NCI-H460 (cell line): ENCODE measurements around the gene ATP4B. TPM values are rescaled to one million over a fixed set of nuclear protein-coding genes. Genes with fewer than 3 reads are reported as not detected.

Experiments used
- DNase-seq: peaks from one replicate; pipeline ENCODE4 v3.0.0-alpha.2; 2016; ENCODE audit warnings: low read depth; ENCODE audit errors: extremely low read depth
- total RNA-seq: library from RNA; depleted of rRNA; stranded (reverse); fragments of >200 nt; shearing (Covaris generic); gene quantifications from 2 replicates; pipeline ENCODE4 v1.2.3, GENCODE V29; 2014; rRNA removed

The ATP4B gene
- total RNA-seq, 1 experiment from 2014 or later = not detected

GRCh38 chr13:113609616-113610015, 48.4 kb downstream of the ATP4B start:
- DNase-seq = no peak

DNA sequence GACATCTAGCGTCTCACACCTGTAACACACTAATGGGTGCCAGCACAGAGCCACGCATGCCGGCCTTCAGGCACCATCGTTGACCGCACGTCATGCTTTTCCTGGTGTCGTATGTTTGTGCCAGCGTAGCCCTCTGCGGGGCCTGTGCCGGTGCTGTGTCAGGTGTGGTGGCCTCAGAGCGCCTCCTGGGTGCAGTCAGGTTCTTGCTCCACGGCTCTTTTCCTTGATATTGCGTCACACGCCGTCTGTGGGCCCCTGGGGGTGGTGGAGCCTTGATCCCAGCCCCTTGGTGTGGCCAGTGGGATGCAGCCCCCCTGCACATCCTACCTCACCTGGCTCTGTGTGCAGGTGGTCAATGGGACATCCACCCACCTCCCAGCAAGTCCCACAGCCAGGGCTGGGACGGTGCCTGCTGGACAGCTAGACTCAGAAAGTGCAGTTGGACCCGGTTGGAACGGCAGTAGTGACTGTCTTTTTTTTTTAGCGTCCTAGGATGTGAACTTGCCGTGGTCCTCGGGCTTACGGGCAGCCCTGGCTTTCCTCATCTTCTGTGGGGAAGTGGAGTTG, 48.9 kb downstream of the ATP4B start:
- no peak for DNase-seq

- DNase-seq = no peak
Observed at GRCh38 chr13:113607889-113608635, 49.9 kb downstream of the ATP4B start.

DNA sequence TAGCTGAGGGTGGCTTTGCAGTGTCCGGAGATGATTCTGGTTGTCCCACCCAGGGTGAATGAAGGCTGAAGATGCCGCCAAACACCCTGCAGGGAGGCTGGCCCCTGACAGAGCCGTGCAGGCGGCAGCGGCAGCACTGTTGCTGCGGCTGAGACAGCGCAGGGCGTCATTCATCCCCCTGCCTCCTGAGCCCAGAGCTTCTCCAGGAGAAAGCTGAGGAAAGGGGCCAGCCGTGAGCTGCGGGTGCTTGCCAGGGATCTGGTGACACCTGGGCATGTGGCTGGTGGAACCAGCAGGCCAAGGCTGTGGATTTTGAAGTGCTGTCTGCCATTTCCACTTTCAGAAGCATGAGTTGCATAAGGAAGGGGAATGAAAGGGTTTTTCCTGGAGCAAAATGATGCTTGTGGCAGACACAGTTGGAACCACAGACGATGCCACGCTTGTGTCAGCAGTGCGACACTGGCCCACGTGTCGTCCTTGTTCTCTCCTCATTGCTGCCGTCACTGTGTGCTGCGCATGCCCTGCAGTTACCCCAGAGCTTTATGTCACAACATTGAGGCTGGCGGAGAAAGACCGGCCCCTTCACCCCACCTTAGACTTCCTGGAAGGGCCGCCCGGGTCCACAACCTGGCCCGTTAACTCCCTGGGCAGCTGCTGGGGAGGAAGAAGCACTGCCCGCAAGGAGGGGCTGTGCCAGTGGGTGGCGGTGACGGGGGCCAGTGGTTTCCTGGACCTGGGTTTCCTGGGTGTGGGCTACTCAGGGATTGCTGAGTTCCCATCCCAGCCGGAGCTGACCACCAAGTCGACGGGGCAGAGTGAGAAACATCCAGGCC, 50.7 kb downstream of the ATP4B start:
- DNase-seq = no peak

DNA sequence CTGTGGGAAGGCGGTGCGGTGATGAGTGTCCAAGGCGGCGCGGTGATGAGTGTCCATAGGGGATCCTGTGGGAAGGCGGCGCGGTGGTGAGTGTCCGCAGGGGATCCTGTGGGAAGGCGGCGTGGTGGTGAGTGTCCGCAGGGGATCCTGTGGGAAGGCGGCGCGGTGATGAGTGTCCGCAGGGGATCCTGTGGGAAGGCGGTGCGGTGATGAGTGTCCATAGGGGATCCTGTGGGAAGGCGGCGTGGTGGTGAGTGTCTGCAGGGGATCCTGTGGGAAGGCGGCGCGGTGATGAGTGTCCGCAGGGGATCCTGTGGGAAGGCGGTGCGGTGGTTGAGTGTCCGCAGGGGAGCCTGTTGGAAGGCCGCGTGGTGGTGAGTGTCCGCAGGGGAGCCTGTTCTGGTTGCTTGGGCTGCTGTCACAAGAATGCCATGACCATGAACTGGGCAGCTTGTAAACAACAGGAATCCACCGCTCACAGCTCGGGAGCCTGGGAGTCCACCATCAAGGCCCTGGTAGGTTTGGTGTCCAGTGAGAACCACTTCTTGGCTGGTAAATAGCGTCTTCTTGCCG, 52.0 kb downstream of the ATP4B start:
- DNase-seq = no peak

DNA sequence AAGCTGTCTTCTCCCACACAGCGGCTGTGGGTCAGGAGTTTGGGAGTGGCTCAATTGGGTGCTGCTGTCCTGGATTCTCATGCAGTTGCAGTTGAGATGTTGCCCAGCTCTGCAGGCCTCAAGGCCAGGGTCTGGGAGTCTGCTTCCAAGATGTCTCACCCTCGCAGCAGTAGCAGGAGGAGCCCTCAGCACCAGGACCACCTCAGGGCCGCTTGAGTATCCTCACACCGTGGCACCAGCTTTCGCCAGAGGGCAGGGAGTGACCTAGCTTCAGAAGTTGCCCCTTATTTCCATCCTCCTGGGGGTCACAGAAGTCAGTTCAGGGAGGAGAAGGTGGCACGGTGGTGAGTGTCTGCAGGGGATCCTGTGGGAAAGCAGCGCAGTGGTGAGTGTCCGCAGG, 52.5 kb downstream of the ATP4B start:
- no peak for DNase-seq

DNA sequence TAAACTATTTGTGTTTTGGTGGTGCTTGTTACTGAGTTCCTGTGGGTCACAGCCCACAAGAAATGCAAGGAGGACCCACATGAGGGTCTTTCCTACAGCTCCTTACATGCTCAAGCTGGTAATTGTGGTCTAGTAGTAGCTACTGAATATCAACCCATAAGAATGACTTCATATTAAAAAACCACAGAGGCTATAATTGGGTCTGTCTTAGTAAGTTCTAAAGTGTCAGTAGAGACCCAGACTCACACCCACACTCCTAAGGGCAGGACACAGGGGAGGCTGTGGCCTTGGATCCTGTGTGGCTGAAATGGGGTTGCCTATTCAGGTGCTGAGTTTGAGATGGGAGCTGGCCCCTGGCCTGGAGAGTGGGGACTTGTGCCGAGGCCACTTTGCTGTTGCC, 53.8 kb downstream of the ATP4B start:
- DNase-seq = no peak

GRCh38 chr13:113603116-113603710, 54.8 kb downstream of the ATP4B start:
- DNase-seq = no peak

- no peak for DNase-seq
Observed at GRCh38 chr13:113602291-113602988, 55.6 kb downstream of the ATP4B start.

DNA sequence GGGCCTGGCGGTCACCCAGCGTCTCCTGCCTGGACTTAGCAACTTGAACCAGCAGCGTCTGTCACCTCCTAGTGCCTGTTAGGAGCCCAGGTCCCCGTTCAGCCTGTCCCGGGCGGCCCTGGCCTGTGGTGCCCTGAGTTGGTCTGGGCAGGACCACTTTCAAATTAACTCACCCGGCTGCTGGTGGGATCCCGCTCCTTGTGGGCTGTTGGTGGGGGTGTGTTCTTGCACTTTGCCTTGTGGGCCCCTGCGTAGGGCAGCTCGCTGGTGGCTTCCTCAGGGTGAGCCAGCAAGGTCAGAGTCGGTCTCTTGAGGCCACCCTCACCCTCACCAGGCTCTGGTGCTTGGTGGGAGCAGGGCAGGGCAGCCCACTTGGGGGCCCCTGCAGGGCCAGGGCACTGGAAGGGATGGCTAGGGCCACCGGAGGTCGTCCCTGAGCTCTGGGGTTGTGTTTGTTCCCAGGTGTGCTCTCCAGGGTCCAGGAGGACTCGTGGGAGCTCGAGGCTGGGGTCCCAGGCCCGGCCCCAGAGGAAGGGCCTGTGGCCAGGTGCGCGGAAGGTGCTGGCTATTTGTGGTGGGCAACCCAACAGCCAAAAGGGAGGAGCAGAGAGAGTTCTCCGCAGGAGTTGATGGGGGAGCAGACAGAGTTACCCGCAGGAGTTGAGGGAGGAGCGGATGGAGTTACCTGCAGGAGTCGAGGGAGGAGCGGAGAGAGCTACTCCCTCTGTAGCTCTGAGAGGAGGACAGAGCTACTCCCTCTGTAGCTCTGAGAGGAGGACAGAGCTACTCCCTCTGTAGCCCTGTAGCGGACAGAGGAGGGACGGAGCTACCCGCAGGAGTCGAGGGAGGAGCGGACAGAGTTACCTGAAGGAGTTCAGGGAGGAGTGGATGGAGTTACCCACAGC, 56.6 kb downstream of the ATP4B start:
- DNase-seq = no peak

- no peak for DNase-seq
Observed at GRCh38 chr13:113599391-113599790, 58.6 kb downstream of the ATP4B start.

Other genes with a start within 250 kb of the ATP4B start
- 7.6 and 9.3 TPM in 2 replicates for gene ADPRHL1, start 204.7 kb downstream of the ATP4B start, total RNA-seq
- gene DCUN1D2, start 167.5 kb downstream of the ATP4B start, total RNA-seq = 8.1 and 8.5 TPM in 2 replicates
- 46.5 and 49.6 TPM in 2 replicates for gene TFDP1, start 73.4 kb downstream of the ATP4B start, total RNA-seq
- gene GRK1, start 9.0 kb upstream of the ATP4B start, total RNA-seq = not detected in 2 replicates
- 0.02 TPM in 1 of 2 replicates, not detected in the other for gene TMEM255B, start 101.0 kb upstream of the ATP4B start, total RNA-seq
- gene GAS6, start 205.9 kb upstream of the ATP4B start, total RNA-seq = 12.0 and 13.6 TPM in 2 replicates